Measurements from ENCODE around the gene TNN. TPM values are rescaled to one million over a fixed set of nuclear protein-coding genes. Genes with fewer than 3 reads are reported as not detected.

Gene TNN
- total RNA-seq, 2 donors from 2014 or later, result 0.05 to 0.97 TPM

DNA sequence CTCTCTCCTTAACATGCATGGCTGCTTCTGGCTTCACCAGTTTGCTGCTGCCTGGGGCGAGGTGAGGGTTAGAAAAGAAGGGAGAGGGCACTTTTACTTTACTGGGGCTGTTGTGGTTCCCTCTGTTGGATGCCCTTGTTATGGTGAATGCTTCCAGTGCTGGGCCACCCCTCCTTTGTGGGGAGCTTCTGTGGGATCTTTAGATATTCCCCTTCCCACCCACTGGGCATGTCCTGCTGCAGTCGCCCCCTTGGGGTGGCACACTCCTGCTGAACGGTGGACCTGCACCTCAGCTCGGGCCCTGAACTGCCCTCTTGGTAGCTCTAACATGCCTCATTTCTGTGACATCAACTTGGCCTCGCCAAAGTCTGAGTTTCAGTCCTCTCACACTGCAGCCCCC lies 6.0 kb downstream of the TNN start:
- H3K4me1 ChIP-seq (replicated peaks), result no peaks in the 10 kb centered on the region
- TF ChIP-seq POLR2AphosphoS5 (IDR thresholded peaks at IDR 0.05), result no peak
- no peak for TF ChIP-seq POLR2A (IDR thresholded peaks at IDR 0.05)
- TF ChIP-seq, protein P1, sequence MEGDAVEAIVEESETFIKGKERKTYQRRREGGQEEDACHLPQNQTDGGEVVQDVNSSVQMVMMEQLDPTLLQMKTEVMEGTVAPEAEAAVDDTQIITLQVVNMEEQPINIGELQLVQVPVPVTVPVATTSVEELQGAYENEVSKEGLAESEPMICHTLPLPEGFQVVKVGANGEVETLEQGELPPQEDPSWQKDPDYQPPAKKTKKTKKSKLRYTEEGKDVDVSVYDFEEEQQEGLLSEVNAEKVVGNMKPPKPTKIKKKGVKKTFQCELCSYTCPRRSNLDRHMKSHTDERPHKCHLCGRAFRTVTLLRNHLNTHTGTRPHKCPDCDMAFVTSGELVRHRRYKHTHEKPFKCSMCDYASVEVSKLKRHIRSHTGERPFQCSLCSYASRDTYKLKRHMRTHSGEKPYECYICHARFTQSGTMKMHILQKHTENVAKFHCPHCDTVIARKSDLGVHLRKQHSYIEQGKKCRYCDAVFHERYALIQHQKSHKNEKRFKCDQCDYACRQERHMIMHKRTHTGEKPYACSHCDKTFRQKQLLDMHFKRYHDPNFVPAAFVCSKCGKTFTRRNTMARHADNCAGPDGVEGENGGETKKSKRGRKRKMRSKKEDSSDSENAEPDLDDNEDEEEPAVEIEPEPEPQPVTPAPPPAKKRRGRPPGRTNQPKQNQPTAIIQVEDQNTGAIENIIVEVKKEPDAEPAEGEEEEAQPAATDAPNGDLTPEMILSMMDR (IDR thresholded peaks at IDR 0.05), result no peak
- H3K4me3 ChIP-seq, result no peak overlapping the region
- no peaks in the 10 kb centered on the region for H3K9me3 ChIP-seq
- no peak overlapping the region for H3K27ac ChIP-seq
- WGBS, result 86% methylated on average over 5 of the region's 5 CpGs
- no peak for DNase-seq (ENCODE audit: low spot score)
- intact Hi-C loops (cut with DNase I), result no loop called here
- no peaks in the 10 kb centered on the region for H3K36me3 ChIP-seq
- no peaks in the 10 kb centered on the region for H3K27me3 ChIP-seq (replicated peaks; ENCODE audit: insufficient read depth)

DNA sequence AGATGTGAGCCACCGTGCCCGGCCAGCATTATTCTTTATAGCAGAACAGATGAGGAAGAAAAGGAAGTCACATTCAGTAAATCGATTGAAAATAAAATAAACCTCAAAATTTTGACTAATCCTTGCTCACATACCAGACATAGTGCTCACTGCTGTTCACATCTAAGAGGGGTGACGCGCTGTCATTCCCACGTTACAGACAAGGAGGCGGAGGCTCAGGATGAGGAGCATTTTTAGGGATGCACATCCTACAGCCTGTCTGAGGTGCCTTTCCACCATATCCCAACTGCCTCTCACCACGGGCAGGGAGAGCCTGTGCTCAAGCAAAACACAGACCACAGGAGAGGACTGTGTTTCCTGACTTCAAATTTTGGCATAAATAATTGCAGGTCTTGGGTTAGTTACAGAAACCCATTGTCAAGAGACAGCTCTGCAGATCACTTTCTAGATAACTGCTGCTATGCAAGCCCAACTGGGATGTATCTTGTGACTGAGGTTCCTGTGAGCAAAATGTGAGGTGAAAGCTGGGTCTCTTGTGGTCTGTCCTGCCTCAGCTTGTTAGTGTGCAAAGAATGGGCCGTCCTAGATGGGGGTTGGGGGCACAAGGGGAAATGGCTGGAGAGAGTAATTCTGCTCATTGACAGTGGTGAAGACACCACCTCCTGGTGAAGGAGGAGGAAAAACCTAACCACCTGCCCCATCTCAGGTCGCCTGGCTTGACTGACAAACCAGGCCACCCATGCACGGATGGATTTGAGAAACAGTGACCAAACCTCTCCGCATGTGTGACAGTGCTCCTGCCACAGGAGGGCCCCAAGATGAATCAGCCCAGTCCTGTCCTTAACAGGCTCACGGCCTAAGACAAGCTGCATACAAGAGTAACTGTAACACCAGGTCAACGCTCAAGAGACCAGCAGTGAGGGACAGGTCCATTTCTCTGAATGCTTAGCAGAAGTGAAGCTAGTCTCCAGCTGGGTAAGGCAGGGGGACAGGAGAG lies 8.2 kb downstream of the TNN start:
- H3K4me1 ChIP-seq (replicated peaks), result no peaks in the 10 kb centered on the region
- no peak overlapping the region for H3K27ac ChIP-seq
- no peaks in the 10 kb centered on the region for H3K27me3 ChIP-seq (replicated peaks; ENCODE audit: insufficient read depth)
- no peaks in the 10 kb centered on the region for H3K9me3 ChIP-seq
- no peaks in the 10 kb centered on the region for H3K36me3 ChIP-seq
- no peak for TF ChIP-seq POLR2A (IDR thresholded peaks at IDR 0.05)
- TF ChIP-seq POLR2AphosphoS5 (IDR thresholded peaks at IDR 0.05), result no peak
- TF ChIP-seq, protein P1 (IDR thresholded peaks at IDR 0.05), result no peak
- DNase-seq (ENCODE audit: low spot score), result no peak
- no peak overlapping the region for H3K4me3 ChIP-seq
- intact Hi-C loops (cut with DNase I), result no loop called here
- 54% methylated on average over 14 of the region's 14 CpGs for WGBS

DNA sequence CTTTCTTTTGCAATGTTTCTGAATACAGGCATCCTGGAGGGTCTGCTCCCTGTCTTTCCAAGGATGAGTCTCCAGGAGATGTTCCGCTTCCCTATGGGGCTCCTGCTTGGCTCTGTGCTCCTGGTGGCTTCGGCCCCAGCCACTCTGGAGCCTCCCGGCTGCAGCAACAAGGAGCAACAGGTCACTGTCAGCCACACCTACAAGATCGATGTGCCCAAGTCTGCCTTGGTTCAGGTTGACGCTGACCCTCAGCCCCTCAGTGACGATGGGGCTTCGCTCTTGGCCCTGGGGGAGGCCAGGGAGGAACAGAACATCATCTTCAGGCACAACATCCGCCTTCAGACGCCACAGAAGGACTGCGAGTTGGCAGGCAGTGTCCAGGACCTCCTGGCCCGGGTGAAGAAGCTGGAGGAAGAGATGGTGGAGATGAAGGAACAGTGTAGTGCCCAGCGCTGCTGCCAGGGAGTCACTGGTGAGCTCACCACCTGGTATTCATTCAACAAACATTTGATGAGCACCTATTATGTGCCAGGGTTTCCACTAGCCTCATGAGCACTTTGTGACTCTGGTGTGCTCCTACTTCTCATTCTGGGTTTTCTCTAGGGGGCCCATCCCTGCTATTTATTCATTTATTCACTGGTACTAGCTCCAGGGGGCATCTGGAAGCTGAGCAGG lies 9.9 kb downstream of the TNN start:
- Histone ChIP-seq H3K9me3 (no peaks in the 10 kb centered on the region), H3K27ac (no peak overlapping the region), H3K36me3 (no peaks in the 10 kb centered on the region), H3K4me1 (replicated peaks) (no peaks in the 10 kb centered on the region), H3K4me3 (no peak overlapping the region), H3K27me3 (replicated peaks; ENCODE audit: insufficient read depth) (no peaks in the 10 kb centered on the region)
- intact Hi-C loops (cut with DNase I), result no loop called here
- 90% methylated on average over 12 of the region's 12 CpGs for WGBS
- no peak for TF ChIP-seq POLR2AphosphoS5 (IDR thresholded peaks at IDR 0.05)
- TF ChIP-seq, protein P1 (IDR thresholded peaks at IDR 0.05), result no peak
- TF ChIP-seq POLR2A (IDR thresholded peaks at IDR 0.05), result no peak
- DNase-seq (ENCODE audit: low spot score), result no peak

DNA sequence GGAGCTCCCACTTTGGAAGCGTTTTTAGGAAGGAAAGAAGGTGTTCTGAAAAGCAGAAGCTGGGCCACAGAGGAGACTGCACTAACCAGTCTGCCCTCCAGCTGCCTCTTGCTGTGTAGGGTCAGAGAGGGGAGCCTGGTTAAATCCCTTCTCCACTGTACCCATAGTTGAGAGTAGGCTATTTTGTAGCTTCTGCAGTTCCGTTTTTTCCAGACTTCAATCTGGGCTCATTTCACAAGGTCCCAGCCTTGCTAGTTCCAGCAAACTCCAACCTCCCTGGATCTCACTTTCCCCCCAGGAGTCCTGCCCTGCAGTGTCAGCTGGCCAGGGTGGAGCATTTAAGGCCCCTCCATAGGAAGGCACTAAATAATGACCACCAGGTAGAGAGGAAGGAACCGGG lies 11.0 kb downstream of the TNN start:
- H3K9me3 ChIP-seq, result no peaks in the 10 kb centered on the region
- H3K27ac ChIP-seq, result no peak overlapping the region
- no peaks in the 10 kb centered on the region for H3K4me1 ChIP-seq (replicated peaks)
- intact Hi-C loops (cut with DNase I), result no loop called here
- TF ChIP-seq POLR2A (IDR thresholded peaks at IDR 0.05), result no peak
- no peak for TF ChIP-seq POLR2AphosphoS5 (IDR thresholded peaks at IDR 0.05)
- TF ChIP-seq, protein P1 (IDR thresholded peaks at IDR 0.05), result no peak
- no peaks in the 10 kb centered on the region for H3K27me3 ChIP-seq (replicated peaks; ENCODE audit: insufficient read depth)
- H3K36me3 ChIP-seq, result no peaks in the 10 kb centered on the region
- no peak overlapping the region for H3K4me3 ChIP-seq
- WGBS, result 67% methylated on average over 3 of the region's 3 CpGs
- DNase-seq (ENCODE audit: low spot score), result no peak
